GM04504 (cell line): ENCODE results near the gene NOL12.
A peak's percentile ranks its signal among the peaks of the same experiment; 100 is the strongest.
"Not testable (repeated sequence)": the region's sequence is repeated elsewhere in the genome, so short reads cannot be mapped to it uniquely, and the experiment has no call there.

Source experiments
- DNase-seq: peaks from one replicate; pipeline ENCODE4 v3.0.0-alpha.2; 2012; ENCODE audit warnings: low read depth

NOL12 gene, protein sequence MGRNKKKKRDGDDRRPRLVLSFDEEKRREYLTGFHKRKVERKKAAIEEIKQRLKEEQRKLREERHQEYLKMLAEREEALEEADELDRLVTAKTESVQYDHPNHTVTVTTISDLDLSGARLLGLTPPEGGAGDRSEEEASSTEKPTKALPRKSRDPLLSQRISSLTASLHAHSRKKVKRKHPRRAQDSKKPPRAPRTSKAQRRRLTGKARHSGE

DNA sequence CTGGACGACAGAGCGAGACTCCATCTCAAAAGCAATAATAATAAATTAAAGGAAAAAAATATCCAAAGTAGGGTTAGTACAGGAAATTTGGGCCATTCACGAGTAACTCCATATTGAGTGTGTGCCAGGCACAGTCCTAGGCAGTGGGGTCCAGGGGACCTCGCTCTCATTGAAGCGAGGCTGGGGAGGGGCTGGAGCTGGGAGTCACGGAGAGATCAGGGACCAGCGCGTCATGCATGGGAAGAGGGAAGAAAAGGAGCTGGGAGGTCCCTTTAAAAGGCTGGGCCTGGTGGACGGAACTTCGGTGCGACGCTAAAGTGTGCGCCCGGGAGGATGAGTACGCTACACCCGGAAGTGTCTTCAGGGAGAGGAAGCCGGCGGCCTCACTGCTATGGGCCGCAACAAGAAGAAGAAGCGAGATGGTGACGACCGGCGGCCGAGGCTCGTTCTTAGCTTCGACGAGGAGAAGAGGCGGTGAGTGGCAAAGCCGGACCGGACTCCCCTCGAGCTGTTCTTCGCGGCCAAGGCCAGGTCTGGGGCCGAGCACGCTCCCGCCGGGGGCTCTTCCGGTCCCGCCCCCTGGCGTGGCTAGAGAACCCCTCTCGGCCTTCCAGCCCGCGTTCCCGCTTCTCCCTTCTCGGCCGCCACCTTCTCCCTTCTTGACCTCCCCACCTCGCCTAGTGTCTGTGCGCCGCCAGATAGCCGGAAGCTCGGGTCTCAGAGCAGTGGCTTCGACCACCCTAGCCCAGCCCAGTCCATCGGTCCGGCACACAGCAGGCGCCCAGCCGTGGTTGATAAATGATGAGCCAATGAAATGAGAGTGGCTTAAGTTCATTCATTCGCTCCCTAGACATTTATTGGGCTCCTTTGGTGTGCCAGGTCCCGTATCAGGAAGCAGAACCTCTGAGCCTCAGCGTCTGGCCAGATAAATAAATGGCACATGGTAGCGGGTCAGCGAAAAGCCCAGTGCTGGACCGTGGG is at the start of gene NOL12:
Gene NOL12, plus strand, starts transcription at position 342 of the 981 bp plus-strand sequence. Its CDS starts 50 bp downstream, at position 392.
- peak; percentile 71 for DNase-seq

DNA sequence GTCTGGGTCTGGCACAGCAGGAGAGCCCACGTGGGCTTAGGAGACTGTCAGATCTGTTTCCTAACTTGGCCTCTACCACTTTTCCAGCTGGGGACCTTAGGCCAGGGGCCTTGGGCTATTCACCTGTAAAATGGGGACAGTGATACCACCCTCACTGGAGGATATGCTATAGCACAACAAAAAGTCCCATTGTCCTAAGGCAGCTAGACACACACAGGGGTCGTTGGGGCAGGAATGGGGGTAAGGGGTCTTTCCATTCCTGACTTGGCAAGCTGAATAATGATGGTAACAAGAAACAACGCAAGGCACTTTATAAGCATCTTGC is 49.2 kb upstream of the NOL12 start:
- no peak for DNase-seq

DNA sequence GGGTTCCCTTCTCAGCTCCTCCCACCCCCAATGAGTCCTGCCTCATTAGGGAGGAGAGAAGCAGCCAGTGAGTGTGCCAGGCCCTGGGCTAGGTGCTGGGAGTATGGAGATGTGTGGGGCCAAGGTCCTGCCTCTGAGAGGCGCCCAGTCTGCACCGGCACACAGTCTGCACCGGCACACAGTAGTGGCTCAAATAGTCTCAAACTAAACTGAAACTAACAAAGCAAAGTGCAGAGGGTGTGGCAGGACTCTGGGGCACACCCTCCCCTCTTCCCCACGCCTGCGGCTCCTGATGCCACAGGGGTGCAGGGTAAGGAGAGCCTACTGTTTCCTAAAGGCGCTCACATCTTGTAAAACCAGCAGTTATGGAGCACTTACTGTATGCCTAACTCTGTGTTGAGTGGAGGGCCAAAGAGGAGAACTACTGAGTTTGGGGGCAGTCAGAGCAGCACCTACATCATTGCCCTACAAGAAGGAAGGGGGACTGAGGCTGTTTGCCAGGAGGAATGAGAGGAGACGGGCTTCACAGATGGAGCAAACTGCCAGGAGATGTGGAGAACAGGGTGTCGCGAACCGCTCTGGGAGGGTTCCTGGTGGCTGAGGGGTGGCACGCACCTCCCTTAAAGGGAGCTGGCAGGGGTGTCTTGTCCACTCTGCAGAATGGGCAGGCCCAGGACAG is 47.6 kb upstream of the NOL12 start:
- DNase-seq = no peak

DNA sequence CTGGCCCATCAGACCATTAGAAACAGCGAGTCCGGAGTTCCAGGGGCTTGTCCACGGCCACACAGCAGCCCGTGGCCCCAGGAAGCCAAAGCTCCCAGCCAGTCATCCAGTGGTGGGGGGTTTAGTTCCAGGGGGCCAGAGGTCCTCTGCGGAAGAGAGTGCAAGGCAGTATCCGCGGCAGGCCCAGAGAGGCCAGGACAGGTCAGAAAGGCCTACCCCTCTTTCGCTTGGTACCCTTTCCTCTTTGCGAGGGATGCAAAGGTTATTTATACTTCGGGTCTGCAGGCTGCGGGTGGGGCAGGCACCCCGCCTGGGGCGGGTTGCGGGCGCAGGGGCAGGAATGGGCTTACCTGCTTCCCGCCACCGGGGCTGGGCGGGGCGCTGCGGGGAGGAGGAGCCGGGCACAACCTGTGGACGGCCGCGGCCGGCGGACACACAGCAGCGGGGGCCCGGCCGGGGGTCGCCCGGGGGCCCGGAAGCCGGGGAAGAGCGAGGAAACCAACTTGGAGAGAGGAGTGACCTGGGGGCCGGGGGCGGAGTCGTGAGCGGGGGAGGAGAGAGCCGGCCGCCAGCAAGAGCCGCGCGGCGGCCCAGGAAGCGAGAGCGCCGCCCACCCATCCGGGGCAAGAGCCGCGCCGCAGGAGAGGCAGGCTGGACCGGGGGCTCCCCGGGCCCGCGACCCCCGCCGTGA is 46.9 kb upstream of the NOL12 start, which contains the start of gene SH3BP1:
Gene SH3BP1, plus strand, starts transcription at position 600 of the 691 bp plus-strand sequence. CDS start 119 bp downstream, outside the sequence.
- DNase-seq = no peak

DNA sequence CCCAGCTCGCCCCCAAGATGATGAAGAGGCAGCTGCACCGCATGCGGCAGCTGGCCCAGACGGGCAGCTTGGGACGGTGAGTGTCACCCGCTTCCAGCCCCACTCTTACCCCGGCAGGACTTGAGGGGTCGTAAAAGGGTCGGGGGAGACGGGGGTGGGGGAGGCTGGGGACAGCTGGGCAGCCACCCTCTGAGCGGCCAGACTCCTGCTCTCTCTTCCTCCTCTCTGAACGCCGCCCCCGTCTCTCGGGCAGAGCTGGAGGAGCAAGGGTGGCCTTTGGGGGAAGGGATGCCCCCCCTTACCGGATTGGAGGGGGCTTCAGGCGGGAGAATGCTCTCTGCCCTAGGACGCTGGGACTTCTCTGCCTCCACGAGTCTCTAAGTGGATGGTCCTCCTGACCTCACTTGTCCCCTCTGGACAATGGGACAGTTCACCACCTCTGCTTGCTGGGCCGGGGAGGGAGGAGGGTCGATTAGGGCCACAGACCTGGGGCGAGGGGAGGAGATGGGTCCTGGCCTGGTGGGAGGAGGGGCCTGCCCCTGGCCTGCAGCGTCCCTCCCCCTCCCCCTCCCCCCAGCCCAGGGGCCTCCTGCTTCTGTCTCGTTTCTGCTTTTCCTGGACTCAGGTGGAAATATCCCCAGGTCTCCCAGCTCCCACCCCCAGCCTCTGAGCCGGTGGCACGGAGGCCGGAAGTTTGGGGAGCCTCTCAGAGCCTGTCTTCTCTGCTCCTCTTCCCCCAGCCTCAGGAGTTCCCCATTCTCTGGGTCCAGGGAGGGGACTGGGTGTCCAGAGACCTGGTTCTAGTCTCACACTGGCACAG is 46.2 kb upstream of the NOL12 start:
- no peak for DNase-seq

DNA sequence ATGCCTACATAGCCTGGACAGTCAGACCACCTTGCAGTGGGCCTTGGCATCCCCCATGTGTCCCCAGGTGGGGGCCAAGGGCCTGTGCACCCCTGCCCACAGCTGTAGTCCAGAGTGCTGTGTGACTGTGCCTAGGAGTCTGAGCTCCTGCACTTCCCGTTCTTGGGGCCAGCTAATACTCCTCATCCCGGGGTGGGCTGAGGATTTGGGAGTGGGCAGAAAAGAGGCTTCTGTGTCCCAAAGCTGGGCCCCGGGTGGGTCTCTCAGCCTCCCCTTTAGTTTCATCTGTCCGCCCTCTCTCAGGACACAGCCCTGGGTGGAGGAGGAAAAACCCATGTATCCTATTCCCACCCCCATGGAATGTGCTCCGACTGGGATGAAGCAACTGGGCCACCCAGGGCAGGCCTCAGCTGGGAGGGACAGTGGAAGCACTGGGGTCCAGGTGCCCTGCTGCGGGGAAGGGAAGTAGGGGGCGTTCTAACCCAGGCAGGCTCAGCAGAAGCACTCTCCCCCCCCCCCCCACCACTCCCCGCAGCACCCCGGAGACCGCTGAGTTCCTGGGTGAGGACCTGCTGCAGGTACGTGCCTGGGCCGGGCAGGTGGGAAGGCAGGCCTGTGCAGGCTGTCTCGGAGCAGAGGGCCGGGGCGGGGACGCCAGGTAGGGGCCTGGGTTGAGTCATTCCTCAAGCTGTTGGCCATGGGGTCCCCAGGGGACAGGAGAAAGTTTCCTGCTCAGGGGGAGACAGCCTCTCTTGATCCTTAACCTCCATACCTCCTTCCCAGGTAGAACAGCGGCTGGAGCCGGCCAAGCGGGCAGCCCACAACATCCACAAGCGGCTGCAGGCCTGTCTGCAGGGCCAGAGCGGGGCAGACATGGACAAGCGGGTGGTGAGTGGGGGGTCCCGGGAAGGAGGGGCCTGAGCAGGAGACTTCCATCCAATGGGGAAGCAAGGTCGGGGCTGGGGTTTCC is 45.3 kb upstream of the NOL12 start:
- no peak for DNase-seq

DNA sequence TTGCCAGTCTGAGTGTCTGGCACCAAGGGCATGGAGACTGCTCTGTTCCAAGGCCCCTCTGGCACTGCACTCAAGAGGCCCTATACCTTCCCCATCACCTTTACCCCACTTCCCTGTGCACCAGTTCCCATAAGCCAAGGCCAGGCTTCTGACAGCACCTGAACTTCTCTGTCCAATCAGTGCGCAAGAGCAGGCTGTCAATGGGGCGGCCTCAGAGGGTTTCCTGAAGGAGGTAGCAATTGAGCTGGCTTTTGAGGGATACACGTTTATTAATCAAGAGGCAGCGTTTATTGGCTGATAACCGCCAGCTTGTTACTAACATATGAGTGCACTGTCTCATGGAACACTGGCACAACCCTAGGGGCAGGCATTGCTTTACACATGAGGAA is 44.6 kb upstream of the NOL12 start:
- no peak for DNase-seq

DNA sequence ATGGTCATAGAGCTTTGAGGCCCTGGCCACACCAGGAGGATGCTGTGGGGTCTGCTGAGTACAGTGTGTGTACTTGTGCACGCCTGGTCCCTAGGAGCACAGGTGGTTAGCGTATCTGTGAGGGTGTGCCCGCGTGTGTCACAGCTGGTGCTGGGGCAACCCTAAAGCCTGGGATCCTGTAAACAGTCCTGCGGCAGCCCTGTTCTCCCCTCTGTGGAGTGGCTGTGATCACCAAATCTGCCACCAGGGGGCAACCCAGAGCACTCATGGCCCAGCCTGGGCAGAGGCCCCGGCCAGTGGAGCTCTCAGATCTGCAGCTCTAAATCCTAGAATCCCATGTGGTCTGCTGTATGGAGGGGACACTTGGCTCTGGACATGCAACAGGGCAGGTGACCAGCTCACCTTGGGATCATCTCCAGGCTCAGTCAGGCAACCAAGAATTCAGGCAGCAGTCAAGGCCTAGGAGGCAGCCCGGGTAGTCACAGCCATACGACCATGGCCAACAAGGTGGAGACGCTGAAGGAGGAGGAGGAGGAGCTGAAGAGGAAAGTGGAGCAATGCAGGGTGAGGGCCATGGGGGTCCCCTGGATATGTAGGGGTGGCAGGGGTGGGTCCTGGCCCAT is 42.8 kb upstream of the NOL12 start:
- DNase-seq = no peak

DNA sequence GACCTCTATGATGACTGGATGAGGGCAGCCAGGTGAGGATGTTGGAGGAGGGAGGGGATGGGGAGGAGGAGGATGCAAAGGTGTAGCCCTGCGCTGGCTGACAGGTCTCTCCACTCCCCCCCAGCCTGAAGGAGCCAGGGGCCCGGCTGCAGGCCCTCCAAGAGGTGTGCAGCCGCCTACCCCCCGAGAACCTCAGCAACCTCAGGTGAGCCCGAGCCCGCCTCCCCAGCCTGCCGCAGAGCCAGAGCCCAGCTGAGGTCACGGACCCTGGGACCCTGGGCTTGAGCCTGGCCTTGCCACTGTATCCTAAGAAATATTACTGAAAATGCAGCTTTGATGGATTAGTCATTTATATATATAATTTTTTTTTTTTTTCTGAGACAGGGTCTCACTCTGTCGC is 38.8 kb upstream of the NOL12 start:
- DNase-seq = no peak

DNA sequence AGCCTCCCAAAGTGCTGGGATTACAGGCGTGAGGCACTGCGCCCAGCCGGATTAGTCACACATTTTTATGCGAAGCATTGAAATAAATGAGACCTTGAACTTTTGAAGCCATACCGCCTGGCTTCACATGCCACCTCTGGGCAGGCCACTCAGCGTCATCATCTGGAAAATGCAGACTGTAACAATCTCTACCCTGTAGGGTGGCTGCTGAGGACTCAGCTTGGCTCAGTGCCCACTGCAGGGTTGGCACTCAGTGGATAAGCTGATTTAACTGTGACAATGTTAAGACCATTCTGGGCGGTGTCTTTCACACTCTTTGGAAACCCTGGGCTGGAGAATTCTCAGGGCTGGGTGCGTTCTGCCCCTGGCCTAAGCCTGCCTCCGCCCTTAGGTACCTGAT is 38.2 kb upstream of the NOL12 start:
- no peak for DNase-seq

DNA sequence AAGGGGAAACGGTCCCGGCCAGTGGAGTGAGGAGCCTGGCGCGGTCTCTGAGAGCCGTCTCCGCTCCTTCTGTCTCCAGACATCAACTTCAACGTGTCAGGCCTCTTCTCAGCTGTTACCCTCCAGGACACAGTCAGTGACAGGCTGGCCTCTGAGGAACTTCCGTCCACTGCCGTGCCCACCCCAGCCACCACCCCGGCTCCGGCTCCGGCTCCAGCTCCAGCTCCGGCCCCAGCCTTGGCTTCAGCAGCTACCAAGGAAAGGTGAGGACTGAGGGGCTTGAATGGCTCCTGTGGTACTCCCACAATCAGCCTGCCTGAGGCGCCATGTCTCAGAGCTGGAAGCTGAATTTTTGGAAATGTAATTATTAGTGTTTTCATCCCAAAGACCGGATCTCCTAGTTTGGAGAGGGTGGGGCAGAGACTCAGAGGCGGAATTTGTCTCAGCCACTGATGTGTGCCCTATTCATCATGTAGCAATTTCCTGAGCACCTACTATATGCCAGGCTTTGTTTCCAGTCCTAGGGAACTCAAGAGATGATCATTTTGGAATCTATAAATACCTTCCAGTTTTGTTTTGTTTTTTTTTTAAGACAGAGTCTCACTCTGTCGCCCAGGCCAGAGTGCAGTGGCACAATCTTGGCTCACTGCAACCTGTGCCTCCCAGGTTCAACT is 35.5 kb upstream of the NOL12 start:
- no peak for DNase-seq

DNA sequence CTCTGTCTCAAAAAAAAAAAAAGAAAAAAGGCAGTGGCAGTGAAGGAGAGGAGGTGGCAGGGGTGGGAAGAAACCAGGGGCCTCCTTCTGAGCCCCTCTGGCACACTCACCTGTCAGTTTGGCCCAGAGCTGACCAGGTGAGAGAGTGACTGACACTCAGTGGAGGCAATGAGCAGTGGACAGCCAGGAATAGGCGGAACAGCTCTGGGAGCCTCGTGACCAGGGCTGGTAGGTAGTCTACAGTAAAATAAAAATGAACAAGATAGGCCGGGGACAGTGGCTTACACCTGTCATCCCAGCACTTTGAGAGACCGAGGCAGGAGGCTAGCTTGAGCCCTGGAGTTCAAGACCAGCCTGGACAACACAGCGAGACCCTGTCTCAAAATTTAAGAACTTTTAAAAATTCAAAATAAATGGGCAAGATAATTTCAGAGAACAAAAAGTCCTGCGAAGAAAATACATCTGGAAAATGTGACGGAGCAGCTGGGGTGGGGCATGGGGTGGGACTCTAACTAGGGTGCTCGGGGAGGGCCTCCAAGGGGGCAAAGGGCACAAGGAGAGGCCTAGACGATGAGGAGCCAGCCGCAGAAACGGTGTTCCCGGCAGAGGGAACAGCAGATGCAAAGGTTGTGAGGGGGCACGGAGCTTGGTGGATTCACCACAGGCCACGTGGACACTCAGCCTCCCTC is 31.4 kb upstream of the NOL12 start:
- DNase-seq = no peak

DNA sequence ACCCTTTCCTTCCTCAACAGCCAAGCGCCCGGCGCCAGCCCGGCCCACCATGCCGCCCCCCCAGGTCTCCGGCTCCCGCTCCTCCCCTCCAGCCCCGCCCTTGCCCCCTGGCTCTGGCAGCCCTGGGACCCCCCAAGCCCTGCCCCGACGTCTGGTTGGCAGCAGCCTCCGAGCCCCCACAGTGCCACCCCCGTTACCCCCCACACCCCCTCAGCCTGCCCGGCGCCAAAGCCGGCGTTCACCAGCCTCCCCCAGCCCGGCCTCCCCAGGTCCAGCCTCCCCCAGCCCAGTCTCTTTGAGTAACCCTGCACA is 30.9 kb upstream of the NOL12 start:
- DNase-seq = no peak

DNA sequence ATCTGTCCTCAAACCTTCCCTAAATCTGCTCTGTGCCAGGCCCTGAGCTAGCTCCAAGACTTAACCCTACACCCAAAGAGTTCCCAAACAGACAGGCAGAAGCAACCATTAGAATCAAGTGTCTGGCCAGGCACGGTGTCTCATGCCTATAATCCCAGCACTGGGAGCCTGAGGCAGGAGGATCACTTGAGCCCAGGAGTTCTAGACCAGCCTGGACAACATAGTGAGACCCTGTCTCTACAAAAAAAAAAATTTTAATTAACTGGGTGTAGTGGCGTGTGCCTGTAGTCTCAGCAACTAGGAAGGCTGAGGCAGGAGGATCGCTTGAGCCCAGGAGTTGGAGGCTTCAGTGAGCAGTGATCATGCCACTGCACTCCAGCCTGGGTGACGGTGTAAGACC is 29.6 kb upstream of the NOL12 start:
- DNase-seq = not testable (repeated sequence)

DNA sequence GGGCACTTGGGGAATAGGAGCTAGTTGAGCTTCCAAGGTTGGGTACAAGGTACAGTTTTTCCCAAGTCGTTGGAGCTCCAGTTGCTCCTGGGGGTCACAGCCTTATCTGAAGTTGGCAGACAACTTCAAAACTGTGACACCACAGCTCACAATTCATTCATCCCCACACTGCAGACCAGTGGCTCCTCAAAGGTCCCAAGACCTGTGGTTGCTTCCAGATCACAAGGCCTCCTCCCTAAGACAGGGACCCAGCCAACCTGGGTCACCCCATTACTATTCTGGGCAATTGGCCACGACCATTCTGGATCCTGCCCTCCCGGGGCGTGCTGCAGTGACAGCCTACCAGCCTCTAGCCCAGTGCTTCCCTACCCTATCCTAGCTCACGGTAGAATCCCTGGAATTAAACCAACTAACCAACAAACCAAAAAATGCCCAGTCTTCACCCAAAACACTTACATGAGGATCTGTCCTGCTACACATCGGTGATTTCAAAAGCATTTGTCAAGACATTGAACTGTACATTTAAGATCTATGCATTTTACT is 28.5 kb upstream of the NOL12 start:
- no peak for DNase-seq

DNA sequence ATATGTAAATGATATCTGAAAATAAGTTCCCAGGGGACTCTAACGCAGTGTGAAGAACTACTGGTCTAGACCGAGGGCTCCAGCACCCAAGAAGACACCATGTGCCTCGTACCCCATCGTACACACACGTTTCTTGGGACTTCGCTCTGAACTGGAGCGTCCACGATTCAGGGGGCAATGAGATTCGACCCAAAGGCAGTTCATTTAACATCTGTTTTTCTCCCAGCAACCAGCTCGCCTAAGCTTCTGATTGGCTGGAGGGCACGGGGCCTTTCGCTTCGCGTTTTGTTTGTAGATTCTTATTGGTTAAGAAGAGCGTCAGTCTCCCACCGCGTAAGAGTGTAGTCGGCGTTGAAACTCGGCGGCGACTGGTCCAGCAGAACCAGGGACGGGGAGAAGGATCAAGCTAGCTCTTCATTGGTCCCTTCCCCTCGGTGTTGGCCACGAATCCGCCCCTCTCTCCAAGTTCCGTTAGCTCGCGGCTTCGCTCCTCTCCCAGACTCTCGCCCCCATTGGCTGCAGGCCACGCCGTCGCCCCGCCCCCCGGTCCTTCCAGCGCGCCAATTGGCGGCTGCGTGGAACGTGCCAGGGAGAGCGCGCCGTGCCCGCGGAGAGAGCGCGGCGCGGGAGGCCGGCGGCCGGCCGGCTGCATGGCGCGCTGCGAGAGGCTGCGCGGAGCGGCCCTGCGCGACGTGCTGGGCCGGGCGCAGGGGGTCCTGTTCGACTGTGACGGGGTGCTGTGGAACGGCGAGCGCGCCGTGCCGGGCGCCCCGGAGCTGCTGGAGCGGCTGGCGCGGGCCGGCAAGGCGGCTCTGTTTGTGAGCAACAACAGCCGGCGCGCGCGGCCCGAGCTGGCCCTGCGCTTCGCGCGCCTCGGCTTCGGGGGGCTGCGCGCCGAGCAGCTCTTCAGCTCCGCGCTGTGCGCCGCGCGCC is 27.7 kb upstream of the NOL12 start, which contains the start of gene PDXP:
Gene PDXP, plus strand, starts transcription at position 591 of the 933 bp plus-strand sequence. Its CDS starts 60 bp downstream, at position 651.
- peak; percentile 100 for DNase-seq
